ENCODE measurements around the gene FCN3.

The FCN3 gene

DNA sequence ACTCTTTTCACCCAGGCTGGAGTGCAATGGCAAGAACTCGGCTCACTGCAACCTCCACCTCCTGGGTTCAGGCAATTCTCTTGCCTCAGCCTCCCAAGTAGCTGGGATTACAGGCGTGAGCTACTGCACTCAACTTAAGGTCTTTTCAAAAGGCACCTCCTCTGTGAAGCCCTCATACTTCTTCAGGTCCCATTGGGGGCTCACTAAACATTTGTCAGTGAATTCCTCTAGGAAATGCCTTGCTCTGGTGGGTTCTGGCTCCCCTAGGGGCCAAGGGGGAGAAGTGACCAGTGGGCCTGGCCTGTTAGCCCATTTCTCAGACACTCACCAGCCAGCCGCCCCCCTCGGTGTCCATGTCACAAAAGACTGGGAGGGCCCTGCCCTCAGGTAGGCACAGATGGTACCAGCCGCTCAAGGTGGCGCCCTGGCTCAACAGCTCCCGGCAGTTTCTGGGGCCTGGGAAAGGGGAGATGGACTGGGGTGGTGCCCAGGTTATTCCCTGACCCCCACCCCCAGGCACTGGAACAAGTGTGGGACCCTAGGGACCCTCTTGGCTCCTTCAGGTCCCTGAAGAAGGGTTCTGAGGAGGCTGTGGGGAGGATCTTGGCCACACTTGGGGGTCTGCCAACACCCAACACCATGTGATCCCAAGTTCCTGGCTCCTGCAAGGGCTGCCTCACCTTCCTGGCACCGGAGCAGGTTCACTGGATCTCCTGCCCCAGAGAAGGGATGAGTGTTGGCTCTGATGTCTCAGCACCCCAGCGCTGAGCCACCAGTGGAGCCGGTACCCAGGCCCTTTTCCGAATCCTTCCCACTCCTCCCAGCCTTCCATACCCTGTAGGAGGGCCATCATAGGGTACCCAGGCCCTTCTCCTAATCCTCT is 1.6 kb downstream of the FCN3 start:
- peak; percentile 27 for ATAC-seq
- H3K27ac Mint-ChIP-seq, result no peak overlapping the region
- DNase-seq (ENCODE audit: low spot score in 2 of 2), result no peak
- no peaks in the 10 kb centered on the region for H3K36me3 Mint-ChIP-seq
- no peak overlapping the region for H3K4me3 Mint-ChIP-seq
- H3K9me3 Mint-ChIP-seq, result no peaks in the 10 kb centered on the region
- H3K4me1 Mint-ChIP-seq, result peaks cover 7% of the 10 kb centered on the region

DNA sequence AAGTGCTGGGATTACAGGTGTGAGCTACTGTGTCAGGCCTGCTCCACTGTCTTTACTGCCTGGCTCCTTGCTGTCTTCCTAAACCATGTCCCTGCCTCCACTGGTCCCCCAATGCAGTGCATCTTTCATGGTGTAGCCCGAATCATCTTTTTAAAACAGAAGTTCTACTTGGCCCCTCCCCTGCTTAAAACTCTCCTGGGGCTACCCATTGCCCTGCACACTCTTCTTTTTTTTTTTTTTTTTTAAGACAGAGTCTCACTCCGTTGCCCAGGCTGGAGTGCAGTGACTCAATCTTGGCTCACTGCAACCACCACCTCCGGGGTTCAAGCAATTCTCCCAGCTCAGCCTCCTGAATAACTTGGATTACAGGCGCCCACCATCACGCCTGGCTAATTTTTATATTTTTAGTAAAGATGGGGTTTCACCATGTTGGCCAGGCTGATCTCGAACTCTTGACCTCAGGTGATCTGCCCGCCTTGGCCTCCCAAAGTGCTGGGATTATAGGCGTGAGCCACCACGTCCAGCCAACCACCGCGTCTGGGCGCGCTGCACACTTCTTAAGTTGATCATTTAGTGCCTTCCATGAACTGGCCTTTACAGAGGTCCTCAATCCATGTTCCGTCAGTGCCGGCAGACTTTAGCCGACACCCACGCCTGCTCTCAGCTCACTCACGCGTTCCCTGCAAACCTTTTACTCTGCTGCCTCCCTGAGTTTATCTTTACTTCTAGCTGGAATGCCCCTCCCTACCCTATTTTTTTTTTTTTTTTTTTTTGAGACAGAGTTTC is 2.4 kb downstream of the FCN3 start:
- no peak overlapping the region for H3K27ac Mint-ChIP-seq
- DNase-seq (ENCODE audit: low spot score in 2 of 2) (no peak), ATAC-seq (no peak)
- no peaks in the 10 kb centered on the region for H3K36me3 Mint-ChIP-seq
- H3K4me1 Mint-ChIP-seq, result peaks cover 12% of the 10 kb centered on the region
- H3K4me3 Mint-ChIP-seq, result no peak overlapping the region
- H3K9me3 Mint-ChIP-seq, result no peaks in the 10 kb centered on the region

DNA sequence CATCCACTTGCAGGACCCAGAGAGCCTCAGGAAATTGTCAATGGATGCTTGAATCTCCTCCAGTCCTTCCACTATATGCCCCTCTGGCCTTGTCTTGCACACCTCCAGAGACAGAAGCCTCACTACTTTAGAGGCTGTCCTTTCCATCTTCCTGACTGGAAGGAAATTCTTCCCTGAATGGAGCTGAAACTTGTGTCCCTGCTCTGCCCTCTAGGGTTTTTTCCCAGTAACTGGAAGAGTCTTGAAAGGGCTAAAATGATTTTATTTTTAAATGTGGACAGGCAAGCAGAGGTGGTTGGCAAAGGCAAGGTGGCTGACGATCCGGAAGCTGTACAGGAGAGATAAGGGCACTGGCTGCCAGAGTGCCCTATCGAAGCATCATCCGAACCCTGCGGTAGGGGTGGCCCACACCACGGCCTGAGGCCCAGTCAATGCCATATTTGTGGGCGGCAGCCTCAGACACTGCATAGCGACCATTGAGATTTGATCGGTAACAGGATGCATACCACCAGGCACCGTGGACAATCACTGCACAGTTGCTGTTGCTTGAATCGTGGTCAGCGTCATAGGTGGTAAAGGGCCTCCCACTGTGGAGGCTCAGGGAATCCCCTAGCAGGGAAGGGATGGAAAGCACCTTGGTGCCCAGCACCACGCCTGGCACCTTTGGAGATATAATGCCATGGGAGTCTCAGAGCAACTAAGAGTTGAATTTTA is 5.6 kb downstream of the FCN3 start:
- H3K36me3 Mint-ChIP-seq, result peaks cover 7% of the 10 kb centered on the region
- no peak overlapping the region for H3K27ac Mint-ChIP-seq
- no peak for ATAC-seq
- no peak for DNase-seq (ENCODE audit: low spot score in 2 of 2)
- H3K9me3 Mint-ChIP-seq, result no peaks in the 10 kb centered on the region
- H3K4me1 Mint-ChIP-seq, result peaks cover 36% of the 10 kb centered on the region
- no peak overlapping the region for H3K4me3 Mint-ChIP-seq

DNA sequence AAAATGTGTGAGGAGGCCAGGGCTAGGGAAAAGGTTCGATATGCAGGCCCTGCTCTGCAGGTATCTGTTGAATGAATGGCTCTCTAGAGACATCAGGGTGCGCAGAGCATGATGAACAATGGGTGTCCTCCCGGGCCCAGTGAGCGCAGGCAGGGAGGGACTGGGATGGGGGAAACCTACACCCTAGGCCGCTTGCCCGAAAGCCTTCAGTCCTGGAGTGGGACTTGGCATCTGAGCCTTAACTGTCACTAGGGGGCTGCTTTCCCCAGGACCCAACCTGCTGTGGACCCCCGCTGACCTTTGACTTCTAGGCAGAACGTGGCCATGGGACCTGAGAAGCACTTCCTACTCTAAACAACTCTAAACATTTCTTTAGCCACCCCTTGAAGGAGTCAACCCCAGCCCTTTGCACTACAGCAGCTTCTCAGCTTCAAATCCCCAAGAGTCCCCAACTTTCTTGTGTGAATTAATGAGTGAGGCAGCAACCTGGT is 7.4 kb downstream of the FCN3 start:
- Mint-ChIP-seq H3K4me1 (peaks cover 37% of the 10 kb centered on the region), H3K27ac (no peak overlapping the region), H3K9me3 (no peaks in the 10 kb centered on the region), H3K4me3 (peak overlapping the region; percentile 89), H3K36me3 (peaks cover 7% of the 10 kb centered on the region)
- ATAC-seq, result no peak
- DNase-seq (ENCODE audit: low spot score in 2 of 2), result no peak

DNA sequence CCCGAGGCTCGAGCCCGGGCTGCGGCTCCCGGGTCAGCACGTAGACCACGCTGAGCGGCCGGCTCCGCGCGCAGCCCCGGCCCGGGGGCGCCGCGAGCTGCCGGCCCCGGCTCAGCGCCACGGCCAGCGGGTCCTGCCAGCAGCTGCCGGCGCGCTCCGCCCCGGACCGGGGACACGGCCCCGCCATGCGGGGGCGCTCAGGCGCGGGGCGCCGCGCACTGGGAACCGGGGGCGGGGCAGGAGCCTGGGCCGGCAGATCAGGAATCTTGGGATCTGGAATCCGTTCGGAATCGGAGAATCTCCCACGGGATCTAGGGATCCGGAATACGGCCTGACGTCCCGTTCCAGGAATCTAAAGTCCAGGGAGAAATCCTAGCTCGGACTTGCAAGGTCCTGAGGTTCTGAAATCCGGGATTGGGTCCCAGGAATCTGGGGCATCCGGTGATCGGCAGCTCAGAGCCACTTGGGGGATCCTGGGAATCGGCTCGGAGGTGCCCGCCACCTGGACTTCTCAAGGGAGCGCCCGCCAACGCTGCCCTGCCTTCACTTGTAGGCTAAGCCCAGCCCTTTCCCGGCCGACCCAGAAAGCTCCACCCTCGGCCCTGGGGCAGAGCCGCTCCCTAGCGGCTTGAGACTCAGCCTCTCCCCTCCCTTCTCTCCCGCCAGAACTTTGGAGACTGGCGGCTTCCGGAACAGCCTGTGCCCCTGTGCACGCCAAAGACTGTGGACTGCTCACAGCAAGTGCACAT is 8.0 kb downstream of the FCN3 start, which contains the start of gene MAP3K6:
MAP3K6 (minus strand) TSS at position 551 of the 749 bp plus-strand sequence; CDS start at position 187, 364 bp downstream.
- DNase-seq (ENCODE audit: low spot score in 2 of 2) (no peak), ATAC-seq (peak; percentile 57)
- H3K36me3 Mint-ChIP-seq, result peaks cover 7% of the 10 kb centered on the region
- H3K4me1 Mint-ChIP-seq, result peaks cover 37% of the 10 kb centered on the region
- no peaks in the 10 kb centered on the region for H3K9me3 Mint-ChIP-seq
- H3K27ac Mint-ChIP-seq, result peak within 1 kb of the TSS; percentile 83
- peak within 1 kb of the TSS; percentile 89 for H3K4me3 Mint-ChIP-seq

DNA sequence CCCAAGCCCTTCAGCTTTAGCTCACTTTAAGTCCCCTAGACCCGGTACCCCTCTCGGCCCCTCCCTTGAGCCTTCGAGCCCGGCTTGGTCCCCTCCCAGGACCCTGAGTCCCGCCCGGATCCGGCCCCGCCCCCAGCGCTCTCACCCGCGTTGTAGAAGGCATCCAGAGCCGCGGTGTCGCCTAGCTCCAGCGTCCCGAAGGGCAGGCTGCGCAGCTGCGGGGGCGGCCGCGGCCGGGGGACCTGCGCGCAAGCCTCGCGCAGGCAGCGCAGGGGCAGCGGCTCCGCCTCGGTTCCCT is 8.6 kb downstream of the FCN3 start:
- peak overlapping the region; percentile 89 for H3K4me3 Mint-ChIP-seq
- peak in 1 of 2 donors; percentile 66 for DNase-seq (ENCODE audit: low spot score in 2 of 2)
- peak; percentile 80 for ATAC-seq
- no peaks in the 10 kb centered on the region for H3K9me3 Mint-ChIP-seq
- peak overlapping the region; percentile 83 for H3K27ac Mint-ChIP-seq
- H3K4me1 Mint-ChIP-seq, result peaks cover 37% of the 10 kb centered on the region
- H3K36me3 Mint-ChIP-seq, result peaks cover 7% of the 10 kb centered on the region

DNA sequence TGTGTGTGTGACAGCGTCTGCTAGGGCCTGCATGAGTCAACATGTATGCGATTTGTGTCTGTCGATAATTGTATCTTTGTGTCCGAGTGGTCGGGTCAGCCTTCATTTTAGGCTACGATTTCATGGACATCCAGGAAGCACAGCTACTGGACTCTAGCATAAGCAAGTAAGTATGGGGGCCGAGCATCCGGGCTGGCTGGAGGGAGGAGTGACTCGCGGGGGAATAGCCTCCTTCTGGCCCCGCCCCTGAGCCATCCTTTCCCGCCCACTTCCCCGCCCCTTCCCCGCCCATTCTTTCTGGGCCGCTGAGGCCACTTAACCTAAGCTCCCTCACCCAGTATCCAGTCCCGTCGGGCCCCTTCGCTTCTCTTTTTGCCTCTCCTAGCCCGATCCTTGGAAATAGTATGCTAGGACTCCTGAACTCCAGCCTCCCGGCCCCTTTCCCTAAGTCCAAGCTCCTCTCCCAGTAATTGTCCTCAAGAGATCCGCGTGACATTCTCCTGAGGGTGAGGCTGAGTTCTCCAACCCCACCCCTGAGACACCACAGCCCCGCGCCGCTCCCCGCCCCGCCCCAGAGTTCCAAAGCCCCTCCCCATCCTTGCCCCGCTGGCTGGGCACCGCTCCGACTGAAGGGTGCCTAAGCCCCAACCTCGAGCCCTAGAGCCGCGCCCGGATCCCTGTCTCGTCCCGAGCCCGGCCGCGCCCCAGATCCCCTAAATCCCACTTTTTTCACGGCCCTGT is 9.1 kb downstream of the FCN3 start:
- ATAC-seq, result peak; percentile 76
- Mint-ChIP-seq H3K9me3 (no peaks in the 10 kb centered on the region), H3K4me1 (peaks cover 37% of the 10 kb centered on the region), H3K4me3 (peak overlapping the region; percentile 89), H3K36me3 (peaks cover 7% of the 10 kb centered on the region), H3K27ac (peak overlapping the region; percentile 83)
- DNase-seq (ENCODE audit: low spot score in 2 of 2), result peak; percentile 69 to 92

DNA sequence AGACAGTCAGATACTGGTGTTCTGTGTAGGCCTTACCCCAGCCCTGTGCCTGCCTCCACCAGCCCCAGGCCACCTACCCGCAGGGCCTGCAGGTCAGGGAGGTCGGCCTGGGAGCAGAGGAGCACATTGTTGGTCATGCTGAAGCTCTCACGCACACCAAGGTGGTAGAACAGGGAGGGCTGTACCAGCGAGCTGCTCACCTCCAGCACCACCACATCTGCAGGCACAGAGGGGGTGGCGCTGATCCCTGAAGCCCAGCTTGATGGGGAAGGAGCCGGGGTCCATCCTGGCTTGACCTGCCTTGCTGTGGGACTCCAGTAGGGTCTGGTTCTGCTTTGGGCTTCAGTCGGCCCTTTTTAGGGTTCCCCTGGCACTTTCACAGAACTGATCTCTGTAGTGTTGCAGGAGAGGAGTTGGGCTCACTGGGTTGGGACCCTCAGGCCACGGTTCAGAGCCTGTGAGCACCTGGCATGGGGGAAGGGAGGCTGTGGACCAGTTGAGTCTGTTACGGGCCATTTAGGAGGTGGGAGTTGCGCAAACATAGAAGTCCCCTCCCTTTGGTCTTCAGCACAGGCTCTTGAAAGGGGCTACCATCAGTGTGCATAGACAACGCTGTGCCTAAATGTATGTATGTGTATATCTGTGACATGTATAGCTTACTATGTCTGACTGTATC is 9.8 kb downstream of the FCN3 start:
- Mint-ChIP-seq H3K4me1 (peaks cover 43% of the 10 kb centered on the region), H3K36me3 (peaks cover 7% of the 10 kb centered on the region), H3K4me3 (peak overlapping the region; percentile 89), H3K9me3 (no peaks in the 10 kb centered on the region), H3K27ac (peak overlapping the region; percentile 85)
- ATAC-seq (no peak), DNase-seq (ENCODE audit: low spot score in 2 of 2) (no peak)

DNA sequence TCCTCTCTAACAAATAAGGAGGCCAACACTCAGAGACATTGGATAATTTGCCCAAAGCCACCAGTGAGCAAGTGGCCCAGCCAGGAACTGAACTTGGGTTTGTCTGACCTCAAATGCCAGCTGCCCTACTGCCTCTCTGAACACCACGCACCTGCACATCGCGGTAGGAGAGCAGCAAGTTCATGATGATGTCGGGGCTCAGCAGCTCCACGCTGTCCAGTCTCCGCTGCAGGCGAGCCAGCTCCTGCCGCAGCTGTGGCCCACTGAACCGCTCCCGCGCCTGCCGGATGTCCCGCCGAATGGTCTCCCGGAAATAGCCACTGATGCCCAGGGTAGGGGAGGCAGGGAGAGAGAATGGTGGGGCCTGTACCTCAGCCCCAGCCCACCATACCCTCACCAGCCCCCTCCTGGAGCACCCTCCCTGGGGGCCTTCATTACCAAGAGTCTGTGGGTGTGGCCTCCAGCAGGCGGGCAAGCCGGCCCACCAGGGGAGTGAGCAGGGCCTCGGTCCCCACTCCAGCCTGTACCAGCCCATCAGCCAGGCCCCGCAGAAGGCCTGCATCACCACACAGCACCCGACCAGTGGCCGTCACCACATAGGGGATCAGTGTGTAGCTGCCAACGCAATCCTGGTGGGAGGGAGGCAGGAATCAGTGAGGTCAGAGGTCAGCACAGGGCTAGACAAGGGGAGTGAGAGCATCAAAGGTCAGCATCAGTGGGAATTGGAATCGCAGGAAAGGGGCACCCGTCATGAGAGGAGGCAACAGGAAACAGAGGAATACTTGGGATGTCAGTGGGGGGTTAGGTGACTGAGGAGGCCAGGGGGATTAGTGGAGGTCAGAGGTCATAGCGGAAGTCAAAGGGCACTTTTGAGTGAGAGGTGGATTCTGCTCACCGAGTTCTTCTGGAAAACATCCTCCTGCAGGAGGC is 10.6 kb downstream of the FCN3 start:
- Mint-ChIP-seq H3K27ac (peak overlapping the region; percentile 85), H3K9me3 (no peaks in the 10 kb centered on the region), H3K36me3 (peaks cover 14% of the 10 kb centered on the region), H3K4me1 (peaks cover 46% of the 10 kb centered on the region), H3K4me3 (peak overlapping the region; percentile 89)
- ATAC-seq (no peak), DNase-seq (ENCODE audit: low spot score in 2 of 2) (no peak)

DNA sequence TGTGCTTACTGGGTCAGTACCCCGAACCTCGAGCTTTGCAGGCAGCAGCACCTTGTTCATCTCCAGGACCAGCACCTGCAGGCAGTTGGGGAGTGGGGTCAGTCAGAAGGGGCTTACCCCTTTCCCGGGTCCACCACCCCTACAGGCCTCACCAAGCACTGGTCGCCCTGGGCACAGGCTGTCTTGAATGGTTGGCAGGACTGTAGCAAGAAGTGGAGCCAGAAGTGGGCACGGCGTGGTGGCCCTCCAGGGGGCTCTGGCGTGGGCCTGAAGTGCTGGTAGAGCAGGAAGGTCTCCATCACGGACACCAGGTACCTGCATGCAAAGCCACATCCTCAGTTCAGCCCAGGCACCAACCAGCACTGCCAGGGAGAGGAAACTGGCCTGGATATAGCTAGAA is 13.1 kb downstream of the FCN3 start:
- H3K4me1 Mint-ChIP-seq, result peaks cover 54% of the 10 kb centered on the region
- no peak for DNase-seq (ENCODE audit: low spot score in 2 of 2)
- no peak for ATAC-seq
- peak overlapping the region; percentile 86 for H3K4me3 Mint-ChIP-seq
- no peaks in the 10 kb centered on the region for H3K9me3 Mint-ChIP-seq
- H3K27ac Mint-ChIP-seq, result no peak overlapping the region
- peaks cover 24% of the 10 kb centered on the region for H3K36me3 Mint-ChIP-seq

DNA sequence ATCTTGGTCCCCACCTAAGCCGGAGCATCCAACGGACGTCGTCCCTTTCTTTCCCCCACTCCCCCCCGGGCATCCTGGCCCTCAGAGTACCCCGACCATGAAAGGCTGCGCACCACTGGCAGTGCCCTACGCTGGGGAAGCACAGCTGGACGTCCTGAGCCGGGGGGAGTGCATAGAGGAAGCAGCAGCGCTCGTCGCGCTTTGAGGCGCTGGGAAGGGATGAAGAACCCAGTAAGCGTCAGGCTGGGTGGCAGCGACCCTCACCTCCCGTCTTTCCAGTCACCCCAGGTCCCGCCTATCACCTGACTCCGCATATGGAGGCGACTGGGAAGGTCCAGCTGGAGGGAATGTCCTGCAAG is 13.6 kb downstream of the FCN3 start:
- DNase-seq (ENCODE audit: low spot score in 2 of 2) (no peak), ATAC-seq (no peak)
- Mint-ChIP-seq H3K9me3 (no peaks in the 10 kb centered on the region), H3K36me3 (peaks cover 29% of the 10 kb centered on the region), H3K4me3 (peak overlapping the region; percentile 86), H3K27ac (peak overlapping the region; percentile 10), H3K4me1 (peaks cover 54% of the 10 kb centered on the region)

DNA sequence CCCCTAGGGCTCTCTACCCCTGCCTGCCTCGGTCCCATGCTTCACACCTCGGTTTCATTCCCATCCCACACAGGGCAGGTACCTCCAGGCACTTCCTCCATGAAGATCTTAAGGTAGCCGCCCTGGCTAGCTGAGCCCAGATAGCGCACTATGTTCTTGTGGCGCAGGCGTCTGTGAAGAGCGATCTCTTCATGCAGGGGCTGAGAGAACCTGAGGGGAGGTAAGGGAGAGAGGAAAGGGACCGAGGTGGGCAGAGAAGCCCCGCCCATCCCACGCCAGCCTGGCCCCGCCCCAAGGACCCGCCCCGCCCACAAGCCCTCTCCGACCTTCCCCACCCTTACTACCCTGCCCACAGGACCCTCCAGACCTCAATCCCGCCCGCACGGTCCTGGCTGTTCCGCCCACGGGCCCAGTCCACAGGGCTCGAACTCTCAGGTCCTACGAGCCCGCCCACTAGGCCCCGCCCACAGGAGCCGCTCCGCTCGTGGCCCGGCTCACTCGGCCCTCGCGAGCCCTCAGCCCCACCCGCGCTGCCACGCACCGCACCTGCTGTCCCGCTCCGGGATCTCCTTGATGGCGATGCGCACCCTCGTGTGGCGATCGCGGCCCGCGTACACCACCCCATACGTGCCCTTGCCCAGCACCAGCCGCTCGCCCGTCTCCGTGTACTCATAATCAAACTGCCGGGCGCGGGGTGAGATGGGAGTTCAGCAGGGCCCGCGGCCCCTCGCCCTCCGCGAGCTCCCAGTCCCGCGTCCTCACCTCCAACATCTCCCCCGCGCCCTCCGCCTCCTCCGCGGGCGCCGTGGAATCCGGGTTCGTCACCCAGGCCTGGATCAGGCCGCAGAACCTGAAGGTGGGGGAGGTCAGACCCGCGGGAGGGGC is 14.2 kb downstream of the FCN3 start:
- Mint-ChIP-seq H3K36me3 (peaks cover 29% of the 10 kb centered on the region), H3K9me3 (no peaks in the 10 kb centered on the region), H3K4me1 (peaks cover 54% of the 10 kb centered on the region), H3K27ac (peak overlapping the region; percentile 10), H3K4me3 (peak overlapping the region; percentile 86)
- DNase-seq (ENCODE audit: low spot score in 2 of 2) (peak in 1 of 2 donors; percentile 46), ATAC-seq (peak; percentile 0)
